Renal cortex interstitium (tissue), 11 donors: ENCODE measurements around the gene COPA. TPM values are rescaled to one million over a fixed set of nuclear protein-coding genes. Genes with fewer than 3 reads are reported as not detected.
"Not testable (repeated sequence)": the region's sequence is repeated elsewhere in the genome, so short reads cannot be mapped to it uniquely, and the experiment has no call there.

Experiments used
- DNase-seq, 11 donors: peaks; one replicate each; pipeline ENCODE4 v3.0.0-alpha.2; 2013; ENCODE audit warnings: low read depth in 9 of 11, low spot score in 4 of 11; ENCODE audit errors: extremely low read depth in 1 of 11
- polyA plus RNA-seq, 3 donors: library from polyadenylated mRNA; unstranded; fragments of 120-200 nt; gene quantifications; one replicate each; pipeline ENCODE4 v1.2.1, GENCODE V29; 2013; ENCODE audit not compliant: insufficient read length in 3 of 3

COPA gene
- polyA plus RNA-seq, 3 donors: 157 to 174 (median 165) TPM

GRCh38 chr1:160293020-160293968 lies 49.8 kb downstream of the COPA start:
- no peak for DNase-seq

GRCh38 chr1:160291248-160292220 lies 51.5 kb downstream of the COPA start:
- DNase-seq: peak; percentile 39 to 72 (median 55)

DNA sequence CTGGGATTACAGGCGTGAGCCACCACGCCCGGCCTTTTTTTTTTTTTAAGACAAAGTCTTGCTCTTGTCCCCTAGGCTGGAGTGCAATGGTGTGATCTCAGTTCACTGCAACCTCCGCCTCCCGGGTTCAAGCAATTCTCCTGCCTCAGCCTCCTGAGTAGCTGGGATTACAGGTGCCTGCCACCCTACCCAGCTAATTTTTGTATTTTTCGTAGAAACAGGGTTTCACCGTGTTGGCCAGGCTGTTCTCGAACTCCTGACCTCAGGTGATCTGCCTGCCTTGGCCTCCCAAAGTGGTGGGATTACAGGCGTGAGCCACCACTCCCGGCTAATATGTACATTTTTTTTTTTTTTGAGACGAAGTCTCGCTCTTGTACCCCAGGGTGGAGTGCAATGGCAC lies 55.3 kb downstream of the COPA start:
- not testable (repeated sequence) for DNase-seq

DNA sequence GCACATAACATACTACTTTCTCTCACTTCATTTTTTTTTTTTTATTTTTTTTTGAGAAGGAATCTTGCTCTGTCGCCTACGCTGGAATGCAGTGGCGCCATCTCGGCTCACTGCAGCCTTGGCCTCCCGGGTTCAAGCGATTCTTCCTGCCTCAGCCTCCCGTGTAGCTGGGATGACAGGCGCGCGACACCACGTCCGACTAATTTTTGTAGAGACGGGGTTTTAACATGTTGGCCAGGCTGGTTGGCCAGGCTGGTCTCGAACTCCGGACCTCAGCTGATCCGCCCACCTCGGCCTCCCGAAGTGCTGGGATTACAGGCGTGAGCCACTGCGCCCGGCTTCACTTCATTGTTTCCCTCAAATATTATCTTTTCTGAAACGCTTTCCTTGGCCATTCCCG lies 57.5 kb downstream of the COPA start:
- DNase-seq: no peak

DNA sequence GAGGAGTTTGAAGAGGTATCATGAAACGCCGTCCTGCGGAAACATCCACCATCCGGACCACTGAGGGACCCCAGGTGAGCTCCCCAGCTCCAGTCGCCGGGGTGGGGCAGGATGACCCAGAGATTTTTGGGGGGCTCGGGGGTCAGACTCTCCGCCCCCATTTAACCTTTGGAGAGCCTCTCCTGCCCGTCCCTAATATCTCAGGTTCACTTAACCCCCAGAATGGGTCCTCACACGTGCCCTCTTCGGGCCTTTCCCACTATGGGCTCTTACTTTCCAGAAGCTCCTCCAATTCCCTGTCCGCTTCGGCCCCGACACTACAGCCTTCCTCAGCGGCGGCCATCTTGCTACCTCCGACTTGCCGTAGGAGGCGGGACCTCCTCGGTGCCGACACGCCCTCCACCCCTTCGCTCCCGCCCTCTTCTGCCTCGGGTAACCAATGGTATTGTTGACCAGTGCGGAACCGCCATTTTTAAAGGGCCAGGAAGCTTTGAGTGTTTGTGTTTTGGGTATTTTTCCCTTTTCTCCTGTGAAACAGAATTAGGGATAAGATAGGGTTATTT lies 58.2 kb downstream of the COPA start, which contains the start of gene PEX19:
Gene PEX19, minus strand, starts transcription at position 352 of the 563 bp plus-strand sequence. Its CDS starts 9 bp downstream, at position 343.
- peak; percentile 79 to 93 (median 89) for DNase-seq

GRCh38 chr1:160284220-160284781 lies 58.7 kb downstream of the COPA start:
- DNase-seq: peak in 4 of 11 donors; percentile 12 to 33 (median 17)

GRCh38 chr1:160282807-160283206 lies 60.2 kb downstream of the COPA start:
- DNase-seq: no peak

- DNase-seq: no peak
Measured at GRCh38 chr1:160277987-160278386, 65.1 kb downstream of the COPA start.

- DNase-seq: no peak
Measured at GRCh38 chr1:160277330-160277729, 65.7 kb downstream of the COPA start.

GRCh38 chr1:160271025-160271424 lies 72.0 kb downstream of the COPA start:
- DNase-seq: no peak

GRCh38 chr1:160267284-160267991 lies 75.6 kb downstream of the COPA start:
- no peak for DNase-seq

- DNase-seq: no peak
Measured at GRCh38 chr1:160264795-160265307, 78.2 kb downstream of the COPA start.

GRCh38 chr1:160261893-160262794 lies 80.9 kb downstream of the COPA start, which contains the start of gene DCAF8:
TSS of gene DCAF8 (minus strand) at chr1:160262549. CDS start at chr1:160244008, 18,541 bp downstream.
- DNase-seq: peak; percentile 94 to 99 (median 98)

- DNase-seq: peak in 8 of 11 donors; percentile 37 to 64 (median 59)
Measured at GRCh38 chr1:160261556-160261892, 81.5 kb downstream of the COPA start.

DNA sequence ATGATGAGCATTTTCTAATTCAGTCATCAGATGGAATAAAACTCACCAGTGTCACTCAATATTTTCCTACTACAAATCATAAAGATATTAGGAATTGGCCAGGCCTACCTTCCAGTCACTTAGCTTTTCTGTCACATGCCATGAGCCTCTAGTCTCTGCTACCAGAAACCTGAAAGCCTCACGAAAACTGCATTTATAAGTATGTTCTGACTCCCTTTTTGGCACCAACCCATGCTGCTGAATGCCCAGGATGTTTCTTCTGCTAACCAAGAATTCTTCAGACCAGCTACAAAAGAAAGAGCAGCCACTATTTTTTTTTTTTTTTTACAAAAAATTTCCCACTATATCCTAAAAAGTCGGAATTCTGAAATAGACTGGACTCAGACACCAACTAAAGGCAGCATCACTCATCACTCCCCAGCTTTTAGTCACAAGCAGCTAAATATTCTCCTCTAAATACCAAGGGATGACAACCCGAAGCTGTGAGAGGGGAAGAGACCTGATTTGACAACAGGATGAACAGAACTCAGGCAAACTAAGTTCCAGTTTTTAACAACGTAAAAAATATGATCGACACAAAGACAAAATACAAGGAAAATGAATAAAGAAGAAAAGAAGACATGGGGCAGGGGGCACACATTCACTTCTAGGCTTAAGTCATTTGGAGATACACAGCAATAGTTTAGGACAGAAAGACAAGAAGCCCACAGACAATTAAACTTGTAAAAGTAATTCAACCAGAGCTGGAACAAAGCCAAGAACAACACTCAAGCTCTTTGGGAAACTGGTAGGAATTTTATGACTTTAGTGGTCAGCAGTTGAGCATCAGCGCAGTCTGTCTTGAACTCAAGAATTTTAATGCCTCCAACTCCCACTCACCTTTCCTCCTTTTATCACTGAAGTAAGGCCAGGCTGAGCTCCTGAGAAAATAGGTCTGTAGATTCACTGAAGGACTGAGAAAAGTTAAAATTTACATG lies 82.4 kb downstream of the COPA start:
- peak; percentile 83 to 97 (median 91) for DNase-seq
